Vagina (tissue), 2 donors: ENCODE measurements around the gene BCDIN3D.

Experiments
- CTCF ChIP-seq, 3 experiments: fragments of 450-650 bp in 2 of 3; fragments of 200-600 bp in 1 of 3; sonication (generic) in 1 of 3; IDR thresholded peaks; one replicate each; pipeline ENCODE4 v1.5.1; 2017 to 2019; ENCODE audit warnings: antibody characterized with exemption in 3 of 3, mild to moderate bottlenecking in 2 of 3, moderate library complexity in 2 of 3
- POLR2A ChIP-seq, 2 donors: fragments of 450-650 bp; IDR thresholded peaks; one replicate each; pipeline ENCODE4 v1.6.1; 2017; ENCODE audit warnings: antibody characterized with exemption in 2 of 2, mild to moderate bottlenecking in 2 of 2, moderate library complexity in 2 of 2
- POLR2AphosphoS5 ChIP-seq, 2 donors: sonication (generic); formaldehyde crosslinking; IDR thresholded peaks; one replicate each; pipeline ENCODE4 v1.9.0; 2017; ENCODE audit warnings: antibody characterized with exemption in 2 of 2, mild to moderate bottlenecking in 2 of 2, low read depth in 1 of 2; ENCODE audit not compliant: insufficient read depth in 1 of 2

GRCh38 chr12:49867570-49868341, 24.9 kb upstream of the BCDIN3D start:
- TF ChIP-seq CTCF (IDR thresholded peaks at IDR 0.05) = no peak
- TF ChIP-seq POLR2A (IDR thresholded peaks at IDR 0.05) = no peak
- TF ChIP-seq POLR2AphosphoS5 (IDR thresholded peaks at IDR 0.05; ENCODE audit: insufficient read depth in 1 of 2, low read depth in 1 of 2) = no peak
